ENCODE results near the gene RPLP2. TPM values are rescaled to one million over a fixed set of nuclear protein-coding genes. Genes with fewer than 3 reads are reported as not detected.

Gene RPLP2
- total RNA-seq, 4 donors from 2014 or later, result 555 to 1,150 (median 858) TPM

DNA sequence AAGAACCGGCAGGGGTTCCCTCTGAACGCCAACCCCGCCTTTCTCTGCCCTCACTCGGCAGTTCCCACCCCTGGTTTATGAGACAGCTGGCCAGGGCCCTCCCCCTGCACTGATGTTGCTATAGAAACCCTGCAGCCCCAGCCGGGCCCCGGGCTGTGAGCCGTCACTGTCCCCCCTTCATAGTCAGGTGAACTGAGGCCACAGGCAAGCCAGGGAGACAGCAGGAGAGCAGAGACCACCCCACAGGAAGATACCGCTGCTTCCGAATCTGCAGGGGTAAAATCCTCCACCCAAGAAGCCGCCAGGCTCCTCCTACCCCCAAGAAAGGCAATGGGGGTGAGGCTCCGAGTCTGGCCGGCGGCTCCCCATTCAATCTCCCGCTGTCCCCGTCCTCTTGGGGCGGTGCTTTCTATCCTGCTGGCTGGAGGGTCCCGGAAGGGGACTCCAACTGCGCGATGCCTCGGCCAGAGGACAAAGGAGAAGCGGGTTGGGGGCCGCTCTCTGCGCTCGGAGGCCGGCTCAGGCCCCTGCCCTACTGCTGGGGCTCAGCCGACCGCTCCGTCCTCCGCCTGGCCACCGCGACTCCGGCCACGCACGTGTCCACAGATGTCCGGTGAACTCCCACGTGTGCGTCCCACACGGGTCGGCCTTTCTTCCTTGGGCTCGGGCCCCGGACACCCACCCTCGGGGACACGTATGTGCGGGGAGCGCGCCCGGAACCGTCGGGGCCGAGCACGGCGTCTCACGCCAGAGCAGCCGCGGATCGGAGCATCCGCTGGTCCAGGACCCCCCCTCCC is 12.3 kb upstream of the RPLP2 start:
- peak; percentile 38 for ATAC-seq (ENCODE audit: low FRiP score)
- TF ChIP-seq, protein P1, sequence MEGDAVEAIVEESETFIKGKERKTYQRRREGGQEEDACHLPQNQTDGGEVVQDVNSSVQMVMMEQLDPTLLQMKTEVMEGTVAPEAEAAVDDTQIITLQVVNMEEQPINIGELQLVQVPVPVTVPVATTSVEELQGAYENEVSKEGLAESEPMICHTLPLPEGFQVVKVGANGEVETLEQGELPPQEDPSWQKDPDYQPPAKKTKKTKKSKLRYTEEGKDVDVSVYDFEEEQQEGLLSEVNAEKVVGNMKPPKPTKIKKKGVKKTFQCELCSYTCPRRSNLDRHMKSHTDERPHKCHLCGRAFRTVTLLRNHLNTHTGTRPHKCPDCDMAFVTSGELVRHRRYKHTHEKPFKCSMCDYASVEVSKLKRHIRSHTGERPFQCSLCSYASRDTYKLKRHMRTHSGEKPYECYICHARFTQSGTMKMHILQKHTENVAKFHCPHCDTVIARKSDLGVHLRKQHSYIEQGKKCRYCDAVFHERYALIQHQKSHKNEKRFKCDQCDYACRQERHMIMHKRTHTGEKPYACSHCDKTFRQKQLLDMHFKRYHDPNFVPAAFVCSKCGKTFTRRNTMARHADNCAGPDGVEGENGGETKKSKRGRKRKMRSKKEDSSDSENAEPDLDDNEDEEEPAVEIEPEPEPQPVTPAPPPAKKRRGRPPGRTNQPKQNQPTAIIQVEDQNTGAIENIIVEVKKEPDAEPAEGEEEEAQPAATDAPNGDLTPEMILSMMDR (IDR thresholded peaks at IDR 0.05), result no peak
- DNase-seq (ENCODE audit: low spot score), result no peak

DNA sequence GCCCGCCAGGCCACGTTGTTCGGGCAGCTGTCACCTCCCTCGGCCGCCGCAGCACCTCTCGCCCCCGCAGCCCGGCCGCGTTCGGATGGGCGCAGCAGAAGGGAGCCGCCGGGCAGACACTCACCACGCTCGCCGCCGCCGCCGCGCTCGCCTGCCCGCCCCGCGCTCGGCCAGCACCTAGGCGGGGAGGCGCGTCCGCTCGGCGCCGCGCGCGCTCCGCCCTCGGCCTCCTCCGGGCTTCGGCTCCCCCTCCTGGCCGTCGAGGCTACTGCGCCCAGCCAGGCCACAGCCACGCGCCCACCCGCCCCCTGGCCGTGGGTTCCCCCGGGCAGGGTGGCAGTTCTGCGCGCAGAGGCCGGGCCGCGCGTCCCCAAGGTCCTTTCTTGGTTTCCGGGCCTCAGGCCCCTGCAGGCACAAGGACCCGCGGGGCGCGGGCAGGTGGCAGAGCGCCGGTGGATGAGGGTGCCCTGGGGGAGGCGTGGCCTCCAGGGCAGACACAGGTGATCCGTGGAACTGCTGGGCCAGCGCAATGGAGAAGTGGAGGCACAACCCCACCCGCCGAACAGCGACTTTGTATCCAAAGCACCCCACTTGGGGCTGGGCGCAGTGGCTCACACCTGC is 11.6 kb upstream of the RPLP2 start, which contains the start of gene SLC25A22:
Gene SLC25A22 (minus strand): TSS at position 189 of the 621 bp plus-strand sequence. CDS start 3,275 bp downstream, outside the sequence.
- no peak for DNase-seq (ENCODE audit: low spot score)
- TF ChIP-seq, protein P1 (IDR thresholded peaks at IDR 0.05), result peak in 2 of 3 donors; percentile 83 to 90
- peak; percentile 52 for ATAC-seq (ENCODE audit: low FRiP score)

DNA sequence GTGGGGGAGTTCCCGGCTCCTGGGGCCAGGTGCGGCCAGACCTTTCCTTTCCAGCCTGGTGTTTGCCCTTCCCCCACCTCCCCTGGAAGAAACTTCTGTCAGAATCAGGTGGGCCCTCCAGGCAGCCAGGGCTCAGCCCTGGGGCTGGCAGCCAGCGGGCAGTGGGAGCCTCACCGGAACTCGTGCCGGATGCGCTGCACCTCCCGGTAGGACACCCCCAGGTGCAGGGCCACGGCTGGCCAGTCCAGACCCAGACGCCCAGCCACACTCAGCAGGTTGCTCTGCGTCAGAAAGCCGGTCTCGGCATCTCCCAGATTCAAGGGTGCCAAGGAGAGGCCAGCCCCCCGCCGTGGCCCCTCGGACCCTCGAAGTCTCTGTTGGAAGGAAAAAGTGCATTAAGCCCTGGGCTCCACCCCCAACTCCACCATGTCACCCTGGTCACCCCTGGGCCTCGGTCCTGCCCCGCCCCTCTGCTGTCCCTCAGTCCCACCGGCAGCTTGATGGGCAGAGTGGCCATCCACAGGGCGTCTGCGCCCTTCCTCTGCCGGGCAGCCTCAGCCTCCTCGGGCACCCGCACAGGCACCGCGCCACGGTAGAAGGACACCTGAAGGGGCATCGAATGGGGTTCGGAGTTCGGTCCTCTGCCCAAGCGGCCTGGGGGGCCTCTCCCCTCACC is 10.0 kb upstream of the RPLP2 start:
- DNase-seq (ENCODE audit: low spot score), result no peak
- TF ChIP-seq, protein P1 (IDR thresholded peaks at IDR 0.05), result no peak
- no peak for ATAC-seq (ENCODE audit: low FRiP score)

DNA sequence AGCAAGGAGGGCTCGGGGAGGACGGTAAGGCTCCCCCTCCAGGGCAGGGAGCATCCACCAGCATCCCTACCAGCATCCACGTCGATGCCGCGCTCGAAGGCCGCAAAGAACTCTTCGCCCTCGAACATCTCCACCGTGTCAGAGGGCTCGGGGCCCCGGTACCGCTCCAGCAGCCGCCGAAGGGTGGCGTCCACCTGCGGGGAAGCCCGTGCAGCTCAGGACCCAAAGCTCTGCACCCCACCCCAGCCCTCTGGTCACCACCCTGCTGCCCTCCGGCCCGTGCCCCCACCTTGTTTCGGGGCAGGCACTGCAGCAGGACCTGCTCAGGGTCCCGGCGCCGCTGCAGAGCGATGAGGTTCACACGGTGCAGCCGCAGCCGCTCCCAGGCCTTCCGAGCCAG is 9.3 kb upstream of the RPLP2 start:
- TF ChIP-seq, protein P1 (IDR thresholded peaks at IDR 0.05), result no peak
- ATAC-seq (ENCODE audit: low FRiP score) (no peak), DNase-seq (ENCODE audit: low spot score) (no peak)

DNA sequence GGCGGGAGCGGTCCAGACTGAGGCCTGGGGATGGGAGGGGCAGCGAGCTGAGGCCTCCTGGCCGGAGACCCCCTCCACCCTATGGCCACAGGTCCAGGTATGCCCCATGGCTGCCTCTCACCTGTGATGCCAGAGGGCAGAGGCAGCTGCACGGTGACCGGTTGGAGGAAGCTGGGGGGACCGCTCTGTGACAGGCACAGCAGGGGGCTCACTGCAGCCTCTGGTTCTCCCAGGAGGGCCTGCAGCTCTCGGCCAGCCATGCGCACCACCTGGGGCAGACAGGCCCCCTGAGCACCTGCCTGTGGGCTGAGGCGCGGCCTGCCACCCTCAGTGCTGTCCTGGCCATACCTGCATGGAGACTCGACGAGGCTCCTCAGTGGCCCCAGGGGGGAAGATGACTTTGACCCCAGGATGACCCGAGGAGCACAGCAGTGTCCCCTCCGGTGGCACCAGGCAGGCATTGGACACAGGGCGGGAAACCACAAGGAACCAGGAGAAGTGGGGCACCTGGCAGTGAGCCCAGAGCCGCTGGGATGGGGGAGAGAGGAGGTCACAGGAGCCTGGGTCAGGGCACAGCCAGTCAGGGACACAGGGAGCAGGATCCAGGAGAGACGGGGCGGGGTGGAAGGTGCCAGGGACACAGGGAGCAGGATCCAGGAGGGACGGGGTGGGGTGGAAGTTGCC is 8.5 kb upstream of the RPLP2 start:
- ATAC-seq (ENCODE audit: low FRiP score) (no peak), DNase-seq (ENCODE audit: low spot score) (no peak)
- TF ChIP-seq, protein P1 (IDR thresholded peaks at IDR 0.05), result no peak

DNA sequence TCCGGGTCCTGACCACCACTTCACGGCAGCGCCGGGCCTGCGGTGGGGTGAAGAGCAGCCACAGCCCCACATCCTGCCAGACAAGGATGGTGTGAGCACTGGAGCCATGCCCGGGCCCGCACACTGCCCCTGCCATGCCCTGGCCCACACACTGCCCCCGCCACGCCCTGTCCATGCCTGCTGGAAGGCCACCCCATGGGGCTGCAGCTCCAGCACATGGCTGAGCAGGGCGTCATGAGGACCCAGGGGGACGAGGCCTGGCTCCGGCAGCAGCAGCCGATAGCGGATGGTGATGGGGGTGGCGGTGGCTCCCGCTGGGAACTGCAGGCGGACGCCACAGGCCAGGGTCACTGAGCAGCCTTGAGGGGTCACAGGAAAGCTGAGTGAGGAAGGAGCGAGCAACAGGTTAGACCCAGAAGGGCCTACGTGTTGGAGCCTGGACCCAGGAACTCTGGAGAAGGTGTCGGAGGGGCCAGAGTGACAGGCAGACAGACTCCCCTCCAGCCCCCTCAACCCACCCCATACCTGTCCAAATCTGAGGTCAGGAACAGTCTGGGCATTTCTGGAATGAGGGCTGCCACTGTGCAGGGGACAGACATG is 7.6 kb upstream of the RPLP2 start:
- DNase-seq (ENCODE audit: low spot score) (no peak), ATAC-seq (ENCODE audit: low FRiP score) (no peak)
- TF ChIP-seq, protein P1 (IDR thresholded peaks at IDR 0.05), result no peak

All from omental fat pad (tissue), 4 donors.